ENCODE data around the gene TFR2. TPM values are rescaled to one million over a fixed set of nuclear protein-coding genes. Genes with fewer than 3 reads are reported as not detected.
A peak's percentile ranks its signal among the peaks of the same experiment; 100 is the strongest.

Gene TFR2
- total and polyA plus RNA-seq, 9 of the 15 experiments (the other 6 are each of a cell fraction or from before 2014, with no cell fraction given): 3.8 to 123 (median 51.1) TPM

GRCh38 chr7:100682228-100682741, 40.9 kb upstream of the TFR2 start (continued):
- no peak for TF ChIP-seq ZMIZ1 (IDR thresholded peaks at IDR 0.05; ENCODE audit: low read depth in 2 of 2, low read length in 2 of 2)
- TF ChIP-seq C11orf30 (IDR thresholded peaks at IDR 0.05; ENCODE audit: low read depth): no peak
- TF ChIP-seq ZNF780A (CRISPR knock-in tag; IDR thresholded peaks at IDR 0.05): no peak
- peak; percentile 84 for TF ChIP-seq ATF3 (IDR thresholded peaks at IDR 0.05)
- TF ChIP-seq ATF3 (CRISPR knock-in tag; conservative IDR thresholded peaks at IDR 0.05): no peak
- no peak for TF ChIP-seq ZKSCAN1 (IDR thresholded peaks at IDR 0.05; ENCODE audit: low read depth, low read length)
- TF ChIP-seq ZNF316 (IDR thresholded peaks at IDR 0.05): no peak
- TF ChIP-seq JUN (IDR thresholded peaks at IDR 0.05; ENCODE audit: borderline replicate concordance, low read depth, low read length): 0 out of 2 replicates have a peak, but pooled peaks have one; percentile 55
- no peak for TF ChIP-seq JUN (CRISPR knock-in tag; IDR thresholded peaks at IDR 0.05; ENCODE audit: borderline replicate concordance)
- TF ChIP-seq CBFA2T3 (IDR thresholded peaks at IDR 0.05): peak; percentile 19; the same call in 1 of the 2 replicates
- TF ChIP-seq CREB3 (tag; conservative IDR thresholded peaks at IDR 0.05; ENCODE audit: low read depth): no peak
- TF ChIP-seq MYNN (IDR thresholded peaks at IDR 0.05): peak; percentile 34; the same call in 1 of the 2 replicates
- no peak for TF ChIP-seq MYNN (CRISPR knock-in tag; IDR thresholded peaks at IDR 0.05)
- no peak for TF ChIP-seq TSHZ1 (CRISPR knock-in tag; IDR thresholded peaks at IDR 0.05)
- TF ChIP-seq DPF2 (IDR thresholded peaks at IDR 0.05): no peak
- peak; percentile 41 for TF ChIP-seq RBFOX2 (IDR thresholded peaks at IDR 0.05; ENCODE audit: low read depth, low read length)
- peak; percentile 59 for TF ChIP-seq PRDM10 (IDR thresholded peaks at IDR 0.05; ENCODE audit: partially characterized antibody)

Data from K562 (cell line).